GM23248 (cell line): Measurements from ENCODE around the gene RNF39.

Experiments used
- EZH2 ChIP-seq: fragments of 200-600 bp; sonication (generic); IDR thresholded peaks from 2 replicates; pipeline ENCODE4 v1.6.1; 2018; ENCODE audit warnings: antibody characterized with exemption, mild to moderate bottlenecking; ENCODE audit not compliant: insufficient read depth, poor library complexity, severe bottlenecking
- EZH2phosphoT487 ChIP-seq: fragments of 200-600 bp; sonication (generic); IDR thresholded peaks from 2 replicates; pipeline ENCODE4 v1.6.1; 2018; ENCODE audit warnings: antibody characterized with exemption, moderate library complexity, mild to moderate bottlenecking, low read depth; ENCODE audit not compliant: insufficient read depth

GRCh38 chr6:30100154-30100553 is 24.6 kb upstream of the RNF39 start:
- peak; percentile 59 for TF ChIP-seq EZH2
- TF ChIP-seq EZH2phosphoT487 = no peak
